ENCODE results near the gene PDZRN3.

PDZRN3 gene

DNA sequence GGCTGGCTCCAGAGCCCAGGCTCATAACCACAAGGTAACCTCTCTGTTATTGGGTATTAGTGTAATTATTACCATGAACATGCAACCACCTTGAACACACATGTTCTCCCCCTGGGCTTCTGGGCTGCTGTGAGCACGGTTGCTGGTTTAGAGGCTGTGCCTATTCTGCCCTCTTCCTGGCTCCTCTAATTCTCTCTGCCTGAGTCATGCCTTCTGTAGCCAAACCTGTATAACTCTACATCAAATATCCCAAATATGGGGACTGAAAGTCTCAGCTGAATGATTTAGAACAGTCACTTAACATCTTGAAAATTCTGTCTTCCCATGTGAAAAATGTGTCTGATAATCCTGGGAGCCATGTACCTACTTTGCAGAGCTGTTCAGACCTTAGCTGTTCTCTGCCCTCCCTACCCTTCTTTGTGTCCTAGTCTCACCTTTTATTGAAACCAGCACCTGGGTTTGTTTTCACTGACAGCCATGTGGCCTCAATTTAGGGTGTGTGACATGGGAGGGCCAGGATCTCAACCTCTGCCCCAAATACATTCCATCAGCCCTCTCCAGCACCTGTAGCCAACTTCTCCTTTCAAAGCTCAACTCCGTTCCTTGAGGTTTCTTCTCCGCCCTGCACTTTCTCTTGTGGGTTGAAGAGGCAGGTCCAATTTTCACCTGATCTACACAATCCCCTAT, 60.7 kb downstream of the PDZRN3 start:
- TF ChIP-seq, protein P1, sequence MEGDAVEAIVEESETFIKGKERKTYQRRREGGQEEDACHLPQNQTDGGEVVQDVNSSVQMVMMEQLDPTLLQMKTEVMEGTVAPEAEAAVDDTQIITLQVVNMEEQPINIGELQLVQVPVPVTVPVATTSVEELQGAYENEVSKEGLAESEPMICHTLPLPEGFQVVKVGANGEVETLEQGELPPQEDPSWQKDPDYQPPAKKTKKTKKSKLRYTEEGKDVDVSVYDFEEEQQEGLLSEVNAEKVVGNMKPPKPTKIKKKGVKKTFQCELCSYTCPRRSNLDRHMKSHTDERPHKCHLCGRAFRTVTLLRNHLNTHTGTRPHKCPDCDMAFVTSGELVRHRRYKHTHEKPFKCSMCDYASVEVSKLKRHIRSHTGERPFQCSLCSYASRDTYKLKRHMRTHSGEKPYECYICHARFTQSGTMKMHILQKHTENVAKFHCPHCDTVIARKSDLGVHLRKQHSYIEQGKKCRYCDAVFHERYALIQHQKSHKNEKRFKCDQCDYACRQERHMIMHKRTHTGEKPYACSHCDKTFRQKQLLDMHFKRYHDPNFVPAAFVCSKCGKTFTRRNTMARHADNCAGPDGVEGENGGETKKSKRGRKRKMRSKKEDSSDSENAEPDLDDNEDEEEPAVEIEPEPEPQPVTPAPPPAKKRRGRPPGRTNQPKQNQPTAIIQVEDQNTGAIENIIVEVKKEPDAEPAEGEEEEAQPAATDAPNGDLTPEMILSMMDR (IDR thresholded peaks at IDR 0.05): no peak

GRCh38 chr3:73561494-73561893, 63.2 kb downstream of the PDZRN3 start:
- TF ChIP-seq, protein P1 (IDR thresholded peaks at IDR 0.05): no peak

DNA sequence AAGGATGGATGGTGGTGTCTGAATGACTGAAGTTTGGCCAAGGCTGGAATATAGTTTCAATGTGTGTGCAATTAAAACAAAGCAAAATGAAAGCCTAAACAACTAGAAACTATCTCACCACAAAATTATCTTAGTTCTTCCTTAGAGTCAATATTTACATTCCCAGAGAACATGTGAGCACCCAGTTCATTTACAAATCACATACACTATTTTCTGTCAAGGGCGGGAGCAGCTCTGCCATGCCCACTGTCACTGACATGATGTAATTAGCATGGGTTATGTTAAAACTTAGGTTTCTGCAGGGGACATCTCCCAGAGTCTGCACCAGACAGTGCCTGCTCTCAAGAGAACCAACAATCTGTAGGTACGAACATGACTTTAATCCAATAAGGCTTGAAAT, 65.0 kb downstream of the PDZRN3 start:
- TF ChIP-seq, protein P1 (IDR thresholded peaks at IDR 0.05): no peak

- TF ChIP-seq, protein P1 (IDR thresholded peaks at IDR 0.05): no peak
Measured at GRCh38 chr3:73558727-73559075, 66.0 kb downstream of the PDZRN3 start.

DNA sequence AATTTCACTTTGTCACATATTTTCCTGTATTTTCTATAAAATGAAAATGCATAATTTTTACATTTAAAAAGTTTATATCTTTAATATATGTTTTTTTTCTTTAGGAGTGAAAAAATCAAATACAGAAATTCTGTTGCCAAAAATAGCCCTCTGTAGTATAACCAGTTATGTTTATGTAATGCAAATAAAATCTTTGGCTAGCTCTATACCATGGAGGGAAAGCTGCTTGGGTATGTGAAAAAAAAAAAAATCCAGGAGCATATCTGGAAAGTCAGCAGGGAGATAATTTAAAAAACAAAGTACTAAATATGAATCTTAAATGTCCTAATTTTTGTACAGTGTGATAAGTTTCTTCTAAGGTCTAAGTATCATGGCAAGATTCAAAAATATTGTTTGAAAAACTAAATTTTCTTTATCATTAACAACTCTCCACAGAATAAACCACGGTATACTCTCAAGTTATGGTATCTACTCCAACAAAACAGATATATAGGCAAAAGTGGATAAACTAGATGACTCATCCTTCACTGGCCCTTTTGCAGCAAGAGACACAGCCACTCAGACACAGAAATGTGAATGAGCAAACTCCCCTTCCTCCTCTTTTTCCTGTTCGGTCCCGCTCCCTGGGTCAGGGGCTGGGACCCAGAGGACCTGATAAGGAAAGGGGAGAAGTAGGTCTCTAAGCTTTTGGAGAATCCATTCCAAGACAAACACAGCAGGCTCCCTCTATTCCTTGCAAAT, 66.6 kb downstream of the PDZRN3 start:
- TF ChIP-seq, protein P1 (IDR thresholded peaks at IDR 0.05): no peak

GRCh38 chr3:73556520-73557372, 68.0 kb downstream of the PDZRN3 start:
- TF ChIP-seq, protein P1 (IDR thresholded peaks at IDR 0.05): no peak

DNA sequence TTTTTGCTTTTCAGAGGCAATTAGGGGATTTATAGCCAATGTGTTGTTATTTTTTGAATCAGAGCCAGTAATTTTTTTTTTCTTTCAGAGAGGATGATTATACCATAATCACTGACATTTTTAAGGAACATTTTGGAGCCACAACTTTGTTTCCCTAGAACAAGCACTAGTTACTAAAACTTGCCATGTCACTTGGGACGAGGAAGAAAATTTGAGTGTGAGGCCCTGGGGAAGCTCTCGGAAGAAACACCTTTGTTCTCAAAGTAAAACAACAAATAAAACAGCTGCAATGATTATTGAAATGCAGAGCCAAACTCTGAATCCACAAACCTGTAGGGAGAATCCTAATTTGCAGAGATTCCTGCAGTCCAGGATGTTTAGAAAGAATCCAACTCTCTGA, 69.7 kb downstream of the PDZRN3 start:
- TF ChIP-seq, protein P1 (IDR thresholded peaks at IDR 0.05): no peak
